GM19043 (cell line): ENCODE results near the gene SNRNP70.

Experiments used
- ATAC-seq: cut with Tn5 transposase; IDR thresholded peaks from one replicate; pipeline ENCODE4 v1.9.1; 2021; ENCODE audit warnings: low read depth; ENCODE audit not compliant: unreplicated experiment

Gene SNRNP70

DNA sequence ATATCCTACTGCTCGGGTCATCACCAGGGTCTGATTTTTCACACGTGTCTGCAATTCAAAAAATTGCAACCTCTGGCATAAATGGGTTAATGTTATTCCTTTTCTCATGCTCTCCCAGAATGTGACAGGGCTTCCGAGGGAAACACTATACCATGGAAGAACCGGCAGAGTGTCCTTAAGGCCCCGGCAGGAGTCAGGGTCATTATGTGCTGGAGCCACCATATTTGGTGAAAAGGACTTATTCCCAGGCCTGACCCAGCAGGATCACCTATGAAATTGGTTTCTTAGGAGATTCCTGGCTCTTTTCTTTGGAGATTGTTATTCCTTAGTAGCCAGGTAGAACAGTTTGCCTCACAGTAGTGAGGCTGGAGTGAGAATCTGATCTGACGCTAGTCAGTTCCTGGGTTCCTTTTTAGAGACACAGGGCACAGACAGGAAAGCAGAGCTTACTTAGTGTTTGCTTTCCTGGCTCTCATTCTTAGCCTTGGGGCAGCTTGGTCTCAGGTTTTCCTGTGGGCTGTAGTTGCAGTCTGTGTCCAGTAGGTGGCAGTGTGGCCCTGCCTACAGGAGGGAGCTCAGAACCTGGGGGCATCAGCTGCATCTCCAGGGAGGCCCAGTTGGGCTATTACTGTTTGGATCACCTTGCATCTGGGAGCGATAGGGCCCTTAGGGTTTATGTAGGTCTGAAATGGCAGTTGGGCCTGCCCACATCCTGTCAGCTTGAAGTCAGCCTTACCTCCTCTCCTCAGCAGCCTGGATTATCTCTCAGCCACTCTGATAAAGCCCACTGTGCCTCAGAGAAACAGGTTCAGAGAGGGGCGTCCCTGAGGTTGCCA, 12.4 kb downstream of the SNRNP70 start:
- ATAC-seq: no peak

DNA sequence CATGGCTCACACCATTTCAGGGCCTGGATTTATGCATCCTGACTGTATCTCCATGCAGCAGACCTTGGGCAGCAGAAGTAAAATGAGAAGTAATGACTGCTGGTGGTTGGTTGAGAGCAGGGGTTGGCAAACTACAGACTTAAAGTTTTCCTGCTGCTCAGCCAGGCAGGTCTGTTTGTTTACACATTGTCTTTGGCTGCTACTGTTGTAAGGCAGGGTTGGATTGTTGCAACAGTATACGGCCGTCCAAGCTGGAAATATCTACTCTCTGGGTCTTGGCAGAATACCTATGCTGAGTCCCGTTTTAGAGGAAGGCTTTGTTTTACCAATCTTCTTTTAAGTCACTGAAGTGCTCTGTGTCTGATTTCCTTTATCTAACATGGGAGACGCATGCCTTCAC, 13.5 kb downstream of the SNRNP70 start:
- no peak for ATAC-seq

- no peak for ATAC-seq
These were observed 15.9 kb downstream of the SNRNP70 start for GRCh38 chr19:49101160-49101559.

DNA sequence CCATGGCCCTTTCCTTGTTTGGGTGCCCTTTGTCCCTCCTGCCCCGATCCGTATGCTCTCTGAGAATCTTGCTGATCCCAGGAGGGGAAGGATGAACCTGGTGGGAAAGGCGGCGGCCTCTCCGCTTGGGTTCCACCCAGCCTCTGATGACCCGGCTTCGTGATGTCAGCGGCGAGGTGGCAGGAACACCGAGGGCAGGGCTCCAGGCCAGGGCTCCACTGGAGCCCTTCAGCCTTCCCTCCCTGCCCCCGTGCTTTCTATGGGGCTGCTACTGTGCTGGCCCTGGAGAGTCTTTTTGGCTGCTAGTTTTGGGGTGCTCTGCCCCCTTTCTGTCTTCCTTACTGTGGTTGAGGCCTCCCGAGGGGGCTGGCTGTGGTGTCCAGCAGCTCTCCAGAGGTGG, 17.1 kb downstream of the SNRNP70 start:
- no peak for ATAC-seq

DNA sequence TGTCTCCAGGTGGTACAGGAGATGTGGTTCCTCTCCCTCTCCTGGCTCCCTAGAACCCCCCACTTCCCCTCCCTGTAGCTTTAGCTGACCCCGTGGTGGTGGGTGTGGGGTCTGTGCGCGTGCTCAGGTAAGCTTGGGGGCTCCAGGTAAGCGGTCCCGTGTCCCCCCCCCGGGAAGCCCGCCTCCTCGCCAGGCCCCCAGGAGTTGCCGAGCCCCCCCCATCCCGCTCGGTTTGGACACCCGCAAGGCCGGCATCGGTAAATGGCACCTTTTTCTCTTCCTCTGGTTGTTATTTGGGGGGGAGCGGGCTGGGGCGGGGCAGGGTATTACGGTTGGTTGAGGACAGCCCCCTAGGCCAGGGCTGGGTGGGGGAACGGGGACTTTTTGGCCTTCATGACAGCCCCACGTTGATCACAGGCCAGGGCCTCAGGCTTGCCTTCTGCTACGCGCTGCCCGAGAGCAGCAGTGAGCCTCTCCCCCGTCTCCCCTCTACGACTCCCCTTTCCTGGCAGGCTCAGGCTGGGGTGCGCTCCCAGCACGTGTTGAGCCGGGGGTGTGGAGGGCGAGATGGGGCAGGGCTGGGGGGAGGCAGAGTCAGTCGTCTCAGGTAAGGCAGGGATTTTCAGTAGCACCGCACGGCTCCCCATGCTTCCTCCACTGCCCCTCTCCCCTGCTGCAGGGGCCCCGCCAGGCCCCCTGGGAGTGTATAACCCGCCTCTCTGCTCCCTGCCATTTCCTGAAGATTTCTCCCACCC, 18.3 kb downstream of the SNRNP70 start:
- ATAC-seq: no peak

GRCh38 chr19:49104229-49104864, 19.1 kb downstream of the SNRNP70 start:
- no peak for ATAC-seq

- ATAC-seq: no peak
These were observed 21.4 kb downstream of the SNRNP70 start for GRCh38 chr19:49106648-49107135.

- ATAC-seq: no peak
These were observed 22.6 kb downstream of the SNRNP70 start for GRCh38 chr19:49107625-49108459.

GRCh38 chr19:49109051-49109450, 23.8 kb downstream of the SNRNP70 start:
- no peak for ATAC-seq

DNA sequence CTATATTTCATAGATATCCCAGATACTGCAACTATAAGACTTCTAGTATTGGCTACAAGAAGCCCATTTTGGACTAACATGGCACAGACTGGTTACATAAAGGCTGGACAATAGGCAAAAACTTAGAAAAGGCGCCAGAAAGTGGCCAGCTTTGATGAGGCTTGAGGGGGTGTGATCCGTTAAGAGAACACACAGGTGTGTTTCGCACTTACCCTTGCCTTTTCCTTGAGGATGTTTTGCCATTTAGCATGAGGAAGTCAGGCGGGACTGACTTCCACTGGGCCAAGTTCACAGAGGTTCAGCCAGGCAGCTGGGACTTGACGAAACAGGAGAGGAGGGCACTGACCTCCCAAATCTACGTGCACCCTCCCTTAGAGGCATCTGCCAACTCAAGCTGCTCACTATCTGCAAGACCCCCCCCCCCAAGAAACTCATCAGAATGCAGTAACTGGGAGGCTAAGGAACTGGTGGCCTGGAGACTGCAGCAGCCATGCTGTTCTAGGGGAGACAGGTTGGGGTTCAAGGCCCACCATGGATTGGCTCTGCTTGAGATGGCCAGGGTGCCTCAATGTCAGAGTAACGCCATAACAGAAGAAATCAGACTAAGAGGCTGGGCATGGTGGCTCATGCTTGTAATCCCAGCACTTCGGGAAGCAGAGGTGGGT, 24.4 kb downstream of the SNRNP70 start:
- no peak for ATAC-seq

- no peak for ATAC-seq
These were observed 25.3 kb downstream of the SNRNP70 start for GRCh38 chr19:49110567-49110966.

- no peak for ATAC-seq
These were observed 26.2 kb downstream of the SNRNP70 start for GRCh38 chr19:49111218-49111998.

DNA sequence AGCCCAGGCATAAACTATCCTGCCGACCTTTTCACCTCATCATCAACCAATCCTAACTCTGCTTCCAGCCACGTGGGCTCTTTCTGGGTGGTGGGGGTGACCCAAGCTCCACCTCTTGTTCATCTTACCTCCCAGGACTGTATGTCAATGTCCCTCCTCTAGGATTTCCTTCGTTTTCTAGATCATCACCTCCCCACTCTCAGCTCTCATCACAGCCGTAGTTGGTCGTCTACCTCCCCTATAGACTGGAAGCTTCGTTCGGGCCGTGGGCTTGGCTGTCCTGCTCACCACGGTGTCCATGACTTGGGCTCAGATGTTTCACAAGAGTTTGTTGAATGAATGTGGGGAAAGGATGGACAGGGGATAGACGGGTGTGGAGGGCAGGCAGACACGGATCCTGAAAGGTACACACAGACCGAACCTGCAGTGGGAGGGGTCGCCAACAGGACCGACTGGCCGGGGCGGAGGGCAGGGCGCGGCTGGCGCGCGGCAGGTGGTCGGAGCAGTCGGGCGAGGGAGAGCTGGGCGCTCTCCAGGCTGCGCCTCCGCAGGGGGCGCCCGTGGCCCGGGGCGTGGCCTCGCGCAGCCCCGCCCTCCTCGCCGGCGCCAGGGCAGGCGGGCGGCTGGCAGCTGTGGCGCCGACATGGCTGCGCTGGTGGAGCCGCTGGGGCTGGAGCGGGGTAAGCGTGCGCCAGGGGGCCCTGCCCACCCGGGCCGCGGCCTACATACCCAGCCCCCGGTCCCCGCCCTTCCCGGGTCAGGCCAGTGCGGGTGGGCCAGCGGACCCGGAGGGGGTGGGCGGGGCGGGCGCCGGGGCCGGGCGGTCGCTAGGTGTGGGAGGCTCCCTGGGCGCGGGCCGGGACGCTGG, 28.7 kb downstream of the SNRNP70 start, which contains the start of gene LIN7B:
Gene LIN7B, plus strand, starts transcription at position 609 of the 868 bp plus-strand sequence. Its CDS starts 35 bp downstream, at position 644.
- ATAC-seq: no peak

GRCh38 chr19:49114630-49115363, 29.5 kb downstream of the SNRNP70 start:
- no peak for ATAC-seq

DNA sequence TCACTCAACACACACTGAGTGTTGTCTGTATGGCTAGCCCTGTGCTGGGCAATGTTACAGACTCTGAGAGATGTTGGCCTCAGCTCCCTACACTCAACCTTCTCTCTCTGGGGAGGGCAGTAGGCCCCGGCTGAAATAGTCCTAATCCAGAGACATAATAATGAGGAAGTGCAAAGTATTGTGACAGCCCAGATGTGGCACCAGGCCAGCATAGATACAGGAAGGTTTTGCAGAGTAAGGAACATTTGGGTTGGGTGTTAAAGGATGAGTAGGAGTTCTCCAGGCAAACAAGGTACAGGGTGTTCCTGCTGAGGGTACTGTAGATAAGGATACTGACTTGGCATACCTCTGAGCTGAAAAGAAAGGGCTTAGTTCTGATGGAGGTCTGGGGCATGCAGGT, 31.3 kb downstream of the SNRNP70 start:
- no peak for ATAC-seq

DNA sequence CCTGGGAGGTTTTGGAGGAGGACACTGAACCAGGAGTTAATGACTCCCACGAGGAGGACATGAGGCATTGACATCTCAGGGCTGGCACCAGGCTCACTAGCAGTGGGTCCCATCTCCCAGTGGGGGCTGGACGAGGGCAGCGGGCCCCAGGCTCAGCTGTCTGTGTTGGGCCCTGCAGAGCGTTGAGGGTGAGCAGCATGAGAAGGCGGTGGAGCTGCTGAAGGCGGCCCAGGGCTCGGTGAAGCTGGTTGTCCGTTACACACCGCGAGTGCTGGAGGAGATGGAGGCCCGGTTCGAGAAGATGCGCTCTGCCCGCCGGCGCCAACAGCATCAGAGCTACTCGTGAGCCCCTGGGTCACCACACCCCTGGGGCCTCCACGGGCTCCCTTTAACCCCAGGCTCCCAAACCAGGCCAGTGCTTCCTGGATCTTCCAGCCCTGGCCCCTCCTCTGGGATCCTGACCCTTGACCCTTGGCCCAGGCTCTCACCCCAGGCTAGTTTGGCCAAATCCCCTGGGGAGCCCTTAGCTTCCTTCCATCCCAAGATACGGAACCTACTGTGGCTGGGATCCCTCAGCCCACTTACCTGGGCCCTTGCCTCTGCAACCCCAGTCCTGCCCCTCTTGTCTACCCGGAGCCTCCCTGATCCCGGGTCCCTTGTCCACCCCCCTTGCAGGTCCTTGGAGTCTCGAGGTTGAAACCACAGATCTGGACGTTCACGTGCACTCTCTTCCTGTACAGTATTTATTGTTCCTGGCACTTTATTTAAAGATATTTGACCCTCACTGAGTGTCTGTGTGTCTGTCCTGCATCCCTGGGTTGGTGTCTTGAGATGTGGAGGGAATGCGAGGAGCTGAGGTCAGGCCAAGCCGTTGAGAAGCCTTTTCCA, 32.7 kb downstream of the SNRNP70 start:
- ATAC-seq: no peak
